Inferior parietal cortex (tissue), 1 donor: ENCODE data around the gene GCDH.
"Not testable (repeated sequence)": the region's sequence is repeated elsewhere in the genome, so short reads cannot be mapped to it uniquely, and the experiment has no call there.

ENCODE experiments used
- DNase-seq: peaks from one replicate; pipeline ENCODE4 v3.0.0-alpha.2; 2016; ENCODE audit errors: extremely low spot score

Gene GCDH

GRCh38 chr19:12890787-12891552 lies at the start of gene GCDH:
Gene GCDH (plus strand): TSS chr19:12891160. CDS start chr19:12891305, 145 bp downstream.
- peak; percentile 99 for DNase-seq

GRCh38 chr19:12842511-12842910 lies 48.4 kb upstream of the GCDH start:
- no peak for DNase-seq

GRCh38 chr19:12843328-12843727 lies 47.6 kb upstream of the GCDH start:
- no peak for DNase-seq

GRCh38 chr19:12843999-12844732 lies 46.8 kb upstream of the GCDH start:
- DNase-seq: no peak

- DNase-seq: not testable (repeated sequence)
Observed at GRCh38 chr19:12846613-12847012, 44.3 kb upstream of the GCDH start.

- DNase-seq: peak; percentile 83
Observed at GRCh38 chr19:12847159-12848139, 43.5 kb upstream of the GCDH start.

GRCh38 chr19:12856653-12857052 lies 34.3 kb upstream of the GCDH start:
- no peak for DNase-seq

GRCh38 chr19:12858041-12858928 lies 32.7 kb upstream of the GCDH start:
- DNase-seq: no peak

- DNase-seq: no peak
Observed at GRCh38 chr19:12859546-12859945, 31.4 kb upstream of the GCDH start.

- DNase-seq: no peak
Observed at GRCh38 chr19:12864143-12864542, 26.8 kb upstream of the GCDH start.

- no peak for DNase-seq
Observed at GRCh38 chr19:12864721-12865715, 25.9 kb upstream of the GCDH start.

- DNase-seq: no peak
Observed at GRCh38 chr19:12865746-12866415, 25.1 kb upstream of the GCDH start.

- no peak for DNase-seq
Observed at GRCh38 chr19:12866416-12867119, 24.4 kb upstream of the GCDH start.

- DNase-seq: no peak
Observed at GRCh38 chr19:12867120-12868099, 23.6 kb upstream of the GCDH start.

- DNase-seq: no peak
Observed at GRCh38 chr19:12868540-12869112, 22.3 kb upstream of the GCDH start.

- no peak for DNase-seq
Observed at GRCh38 chr19:12871681-12872080, 19.3 kb upstream of the GCDH start.

GRCh38 chr19:12872255-12872654 lies 18.7 kb upstream of the GCDH start:
- DNase-seq: no peak
